Osteocyte (in vitro differentiated cells): Measurements from ENCODE around the gene BACH2. TPM values are rescaled to one million over a fixed set of nuclear protein-coding genes. Genes with fewer than 3 reads are reported as not detected.

Experiments used
- DNase-seq: peaks from one replicate; pipeline ENCODE4 v3.0.0; 2021; ENCODE audit warnings: mixed read lengths; ENCODE audit not compliant: unreplicated experiment; ENCODE audit errors: extremely low spot score
- H3K27ac Mint-ChIP-seq: one replicate; pipeline ENCODE4 v1.8.0; 2021; ENCODE audit warnings: mild to moderate bottlenecking, mixed read lengths; ENCODE audit not compliant: unreplicated experiment
- H3K27me3 Mint-ChIP-seq: one replicate; pipeline ENCODE4 v1.8.0; 2021; ENCODE audit warnings: mixed read lengths; ENCODE audit not compliant: unreplicated experiment
- H3K36me3 Mint-ChIP-seq: one replicate; pipeline ENCODE4 v1.8.0; 2021; ENCODE audit warnings: mixed read lengths; ENCODE audit not compliant: unreplicated experiment
- H3K4me1 Mint-ChIP-seq: one replicate; pipeline ENCODE4 v1.8.0; 2021; ENCODE audit warnings: mixed read lengths; ENCODE audit not compliant: unreplicated experiment
- H3K4me3 Mint-ChIP-seq: one replicate; pipeline ENCODE4 v1.8.0; 2021; ENCODE audit warnings: mild to moderate bottlenecking, moderate library complexity, mixed read lengths; ENCODE audit not compliant: unreplicated experiment
- H3K9me3 Mint-ChIP-seq: one replicate; pipeline ENCODE4 v1.8.0; 2021; ENCODE audit warnings: mixed read lengths; ENCODE audit not compliant: unreplicated experiment
- CTCF ChIP-seq: fragments of 200-600 bp; sonication (generic); IDR thresholded peaks from 2 replicates; pipeline ENCODE4 v1.5.0; 2021; ENCODE audit warnings: antibody characterized with exemption, mild to moderate bottlenecking, moderate library complexity
- total RNA-seq: library from RNA; stranded (reverse); gene quantifications from 2 replicates; pipeline ENCODE4 v1.2.1, GENCODE V29; 2021

Gene BACH2
- total RNA-seq, 1 donor from 2014 or later: 1.6 TPM

GRCh38 chr6:90105506-90106170, 191.0 kb downstream of the BACH2 start:
- Mint-ChIP-seq H3K9me3 (peaks cover 6% of the 10 kb centered on the region), H3K4me1 (no peaks in the 10 kb centered on the region), H3K27ac (no peak overlapping the region), H3K4me3 (no peak overlapping the region), H3K27me3 (peaks cover 19% of the 10 kb centered on the region), H3K36me3 (no peaks in the 10 kb centered on the region)
- no peak for DNase-seq
- TF ChIP-seq CTCF: no peak

GRCh38 chr6:90103056-90103800, 193.4 kb downstream of the BACH2 start:
- H3K27ac Mint-ChIP-seq: no peak overlapping the region
- no peaks in the 10 kb centered on the region for H3K36me3 Mint-ChIP-seq
- no peak for DNase-seq
- H3K27me3 Mint-ChIP-seq: peaks cover 10% of the 10 kb centered on the region
- H3K9me3 Mint-ChIP-seq: peaks cover 6% of the 10 kb centered on the region
- H3K4me1 Mint-ChIP-seq: no peaks in the 10 kb centered on the region
- no peak overlapping the region for H3K4me3 Mint-ChIP-seq
- no peak for TF ChIP-seq CTCF

GRCh38 chr6:90101403-90101802, 195.2 kb downstream of the BACH2 start:
- Mint-ChIP-seq H3K9me3 (peaks cover 6% of the 10 kb centered on the region), H3K27ac (no peak overlapping the region), H3K27me3 (peaks cover 10% of the 10 kb centered on the region), H3K36me3 (no peaks in the 10 kb centered on the region), H3K4me3 (no peak overlapping the region), H3K4me1 (no peaks in the 10 kb centered on the region)
- TF ChIP-seq CTCF: no peak
- DNase-seq: no peak

- Mint-ChIP-seq H3K9me3 (peaks cover 6% of the 10 kb centered on the region), H3K36me3 (no peaks in the 10 kb centered on the region), H3K27me3 (peaks cover 15% of the 10 kb centered on the region), H3K27ac (no peak overlapping the region), H3K4me1 (no peaks in the 10 kb centered on the region), H3K4me3 (no peak overlapping the region)
- TF ChIP-seq CTCF: no peak
- no peak for DNase-seq
Measured at GRCh38 chr6:90100059-90100665, 196.5 kb downstream of the BACH2 start.

- DNase-seq: no peak
Measured at GRCh38 chr6:90098627-90099026, 198.0 kb downstream of the BACH2 start.

More at GRCh38 chr6:90098627-90099026, 198.0 kb downstream of the BACH2 start:
- H3K27ac Mint-ChIP-seq: no peak overlapping the region
- no peak for TF ChIP-seq CTCF
- no peaks in the 10 kb centered on the region for H3K36me3 Mint-ChIP-seq
- no peak overlapping the region for H3K4me3 Mint-ChIP-seq
- H3K27me3 Mint-ChIP-seq: peaks cover 21% of the 10 kb centered on the region
- H3K4me1 Mint-ChIP-seq: no peaks in the 10 kb centered on the region
- H3K9me3 Mint-ChIP-seq: peaks cover 6% of the 10 kb centered on the region
